GM12878 (cell line): ENCODE results near the gene TTI1. TPM values are rescaled to one million over a fixed set of nuclear protein-coding genes. Genes with fewer than 3 reads are reported as not detected.

ENCODE experiments used
- BMI1 ChIP-seq: fragments of 450-650 bp; IDR thresholded peaks from 2 replicates; pipeline ENCODE4 v1.6.1; 2016; ENCODE audit warnings: mild to moderate bottlenecking, moderate library complexity, borderline replicate concordance
- CHD1 ChIP-seq: IDR thresholded peaks from 2 replicates; pipeline ENCODE4 v1.6.1; 2012; ENCODE audit warnings: low read depth, low read length, improper control_type of control experiment
- E2F4 ChIP-seq: IDR thresholded peaks from 2 replicates; pipeline ENCODE4 v1.6.1; 2012; ENCODE audit warnings: low read depth, low read length, improper control_type of control experiment
- GATAD2B ChIP-seq: fragments of 450-650 bp; conservative IDR thresholded peaks from 2 replicates; pipeline ENCODE4 v1.6.1; 2017; ENCODE audit warnings: low read depth, mild to moderate bottlenecking, moderate library complexity
- MXI1 ChIP-seq: fragments of 150-350 bp; IDR thresholded peaks from 2 replicates; pipeline ENCODE4 v1.6.1; 2011; ENCODE audit warnings: low read depth, mild to moderate bottlenecking, inconsistent platforms, low read length, improper control_type of control experiment
- PKNOX1 ChIP-seq: fragments of 450-650 bp; IDR thresholded peaks from 2 replicates; pipeline ENCODE4 v1.6.1; 2016; ENCODE audit warnings: mild to moderate bottlenecking
- RCOR1 ChIP-seq: conservative IDR thresholded peaks from 2 replicates; pipeline ENCODE4 v1.6.1; 2012; ENCODE audit warnings: low read depth, low read length, improper control_type of control experiment
- SREBF1 ChIP-seq: IDR thresholded peaks from 2 replicates; pipeline ENCODE4 v1.6.1; 2012; ENCODE audit warnings: mild to moderate bottlenecking, low read length
- SUZ12 ChIP-seq: fragments of 200-600 bp; sonication (generic); IDR thresholded peaks from one replicate; pipeline ENCODE4 v1.6.1; 2018; ENCODE audit warnings: antibody characterized with exemption, mild to moderate bottlenecking; ENCODE audit not compliant: unreplicated experiment
- TAF1 ChIP-seq: IDR thresholded peaks from 2 replicates; pipeline ENCODE4 v1.6.1; 2011; ENCODE audit warnings: mild to moderate bottlenecking, low read depth, low read length, borderline replicate concordance
- TCF7 ChIP-seq: IDR thresholded peaks from 2 replicates; pipeline ENCODE4 v1.6.1; 2014; ENCODE audit warnings: antibody characterized with exemption, borderline replicate concordance
- USF1 ChIP-seq: IDR thresholded peaks from 2 replicates; pipeline ENCODE4 v1.6.1; 2011; ENCODE audit warnings: borderline replicate concordance, low read depth, mild to moderate bottlenecking, moderate library complexity, mixed read lengths, low read length; ENCODE audit not compliant: insufficient read depth; ENCODE audit errors: extremely low read length
- ZBTB33 ChIP-seq: fragments of 450-650 bp; IDR thresholded peaks from 2 replicates; pipeline ENCODE4 v1.6.1; 2017; ENCODE audit warnings: mild to moderate bottlenecking
- ZBTB4 ChIP-seq: fragments of 450-650 bp; formaldehyde crosslinking; IDR thresholded peaks from 2 replicates; pipeline ENCODE4 v1.4.0; 2022; ENCODE audit warnings: mild to moderate bottlenecking, moderate library complexity
- ZBTB40 ChIP-seq: fragments of 450-650 bp; IDR thresholded peaks from 2 replicates; pipeline ENCODE4 v1.6.1; 2016; ENCODE audit warnings: mild to moderate bottlenecking, moderate library complexity, borderline replicate concordance
- ZNF384 ChIP-seq: IDR thresholded peaks from 2 replicates; pipeline ENCODE4 v1.6.1; 2012; ENCODE audit warnings: low read depth, mild to moderate bottlenecking, low read length, improper control_type of control experiment, borderline replicate concordance
- polyA plus RNA-seq, 11 experiments: library from polyadenylated mRNA; depleted of rRNA in 4 of 11; unstranded in 6 of 11; stranded (reverse) in 5 of 11; fragments of >200 nt; fragmentation: Nextera tagmentation in 4 of 11; fragmentation: Illumina TruSeq in 1 of 11; extraction: Ambion mirVana in 4 of 11; extraction: Trizol in 1 of 11; gene quantifications; 1 replicate in 1 of 11; 2 replicates in 10 of 11; pipeline versions ENCODE4 v1.2.1 to v1.2.3, GENCODE V29; 2011 to 2016; ENCODE audit warnings: inconsistent platforms in 2 of 11, missing spikeins in 2 of 11, low read depth in 1 of 11
- total RNA-seq, 4 experiments: library from RNA; depleted of rRNA in 3 of 4; stranded (reverse); fragments of >200 nt in 3 of 4; fragmentation: Illumina TruSeq in 1 of 4; extraction: Trizol in 1 of 4; gene quantifications; 2 replicates each; pipeline versions ENCODE4 v1.2.1 to v1.2.3, GENCODE V29; 2013 to 2021

Gene TTI1
- total and polyA plus RNA-seq, 10 of the 15 experiments (the other 5 are each of a cell fraction or from before 2014, with no cell fraction given) = 5.3 to 44.6 (median 24.9) TPM

- no peak for TF ChIP-seq ZBTB4 (CRISPR knock-in tag)
- no peak for TF ChIP-seq BMI1
- TF ChIP-seq SUZ12 = no peak
- TF ChIP-seq SREBF1 = peak; percentile 89; the same call in 1 of the 2 replicates
- TF ChIP-seq PKNOX1 = peak; percentile 51
- peak; percentile 85 for TF ChIP-seq TAF1
- no peak for TF ChIP-seq TCF7
- TF ChIP-seq RCOR1 = 0 out of 2 replicates have a peak, but pooled peaks have one; percentile 42
- TF ChIP-seq MXI1 = peak; percentile 100
- no peak for TF ChIP-seq ZBTB33
- TF ChIP-seq ZBTB40 = peak; percentile 95
- peak; percentile 53 for TF ChIP-seq GATAD2B
- TF ChIP-seq USF1 = no peak
- TF ChIP-seq E2F4 = peak; percentile 69
- TF ChIP-seq CHD1 = peak; percentile 95; the same call in 1 of the 2 replicates
- no peak for TF ChIP-seq ZNF384
Measured at GRCh38 chr20:38033330-38034107, at the start of gene TTI1, which contains the start of gene RPRD1B (continued).
